ENCODE measurements around the gene THSD7B.

DNA sequence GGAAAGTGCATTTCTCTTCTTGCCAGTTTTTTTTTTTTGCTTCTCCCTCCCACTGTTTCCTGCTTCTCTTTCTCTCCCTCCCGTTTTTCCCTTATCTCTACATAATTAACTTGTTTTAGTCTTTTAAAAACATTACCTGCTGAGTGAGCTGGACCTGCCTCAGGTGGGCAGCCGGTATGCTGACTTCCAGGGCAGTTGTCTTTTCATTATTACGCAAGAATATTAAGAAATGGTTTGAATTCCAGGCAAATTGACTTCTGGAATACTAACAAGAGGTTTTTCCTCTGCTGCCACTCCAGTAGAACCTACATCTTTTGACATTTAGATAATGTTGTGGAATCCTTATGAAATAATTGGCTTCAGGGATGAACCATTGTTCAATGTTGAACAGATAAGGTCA, 161.8 kb downstream of the THSD7B start:
- TF ChIP-seq EZH2 (IDR thresholded peaks at IDR 0.05; ENCODE audit: insufficient read depth, poor library complexity, severe bottlenecking) (no peak), EZH2phosphoT487 (IDR thresholded peaks at IDR 0.05; ENCODE audit: insufficient read depth, low read depth) (no peak)
